Middle frontal gyrus (tissue), 1 donor: ENCODE measurements around the gene GPR132.
"Not testable (repeated sequence)": the region's sequence is repeated elsewhere in the genome, so short reads cannot be mapped to it uniquely, and the experiment has no call there.

ENCODE experiments used
- DNase-seq: peaks from one replicate; pipeline ENCODE4 v3.0.0-alpha.2; 2015; ENCODE audit warnings: low spot score; ENCODE audit errors: extremely low spot score

GPR132 gene

DNA sequence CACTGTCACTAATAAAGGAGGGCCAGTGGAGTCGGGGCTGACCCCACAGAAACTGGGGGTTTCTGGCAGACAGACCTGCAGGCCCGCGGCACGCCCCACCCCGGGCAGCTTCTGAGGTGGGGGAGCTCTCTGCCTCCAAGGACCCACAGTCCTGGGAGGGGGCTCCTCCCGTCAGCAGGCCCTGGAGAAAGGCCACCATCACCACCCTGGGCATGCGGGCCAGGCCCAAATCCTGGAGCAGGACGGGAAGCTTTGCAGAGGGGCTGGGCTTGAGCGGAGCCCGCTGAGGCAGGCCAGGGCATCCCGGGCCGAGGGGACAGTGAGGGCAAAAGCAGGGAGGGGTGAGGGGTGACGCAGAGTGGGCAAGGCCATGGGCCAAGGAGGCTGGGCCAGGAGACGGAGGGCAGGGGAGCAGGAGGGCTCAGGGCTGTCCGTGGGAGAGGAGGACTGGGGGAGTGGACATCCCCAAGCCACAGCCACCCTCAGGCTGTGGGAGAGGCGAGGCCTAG lies 11.1 kb upstream of the GPR132 start:
- no peak for DNase-seq

DNA sequence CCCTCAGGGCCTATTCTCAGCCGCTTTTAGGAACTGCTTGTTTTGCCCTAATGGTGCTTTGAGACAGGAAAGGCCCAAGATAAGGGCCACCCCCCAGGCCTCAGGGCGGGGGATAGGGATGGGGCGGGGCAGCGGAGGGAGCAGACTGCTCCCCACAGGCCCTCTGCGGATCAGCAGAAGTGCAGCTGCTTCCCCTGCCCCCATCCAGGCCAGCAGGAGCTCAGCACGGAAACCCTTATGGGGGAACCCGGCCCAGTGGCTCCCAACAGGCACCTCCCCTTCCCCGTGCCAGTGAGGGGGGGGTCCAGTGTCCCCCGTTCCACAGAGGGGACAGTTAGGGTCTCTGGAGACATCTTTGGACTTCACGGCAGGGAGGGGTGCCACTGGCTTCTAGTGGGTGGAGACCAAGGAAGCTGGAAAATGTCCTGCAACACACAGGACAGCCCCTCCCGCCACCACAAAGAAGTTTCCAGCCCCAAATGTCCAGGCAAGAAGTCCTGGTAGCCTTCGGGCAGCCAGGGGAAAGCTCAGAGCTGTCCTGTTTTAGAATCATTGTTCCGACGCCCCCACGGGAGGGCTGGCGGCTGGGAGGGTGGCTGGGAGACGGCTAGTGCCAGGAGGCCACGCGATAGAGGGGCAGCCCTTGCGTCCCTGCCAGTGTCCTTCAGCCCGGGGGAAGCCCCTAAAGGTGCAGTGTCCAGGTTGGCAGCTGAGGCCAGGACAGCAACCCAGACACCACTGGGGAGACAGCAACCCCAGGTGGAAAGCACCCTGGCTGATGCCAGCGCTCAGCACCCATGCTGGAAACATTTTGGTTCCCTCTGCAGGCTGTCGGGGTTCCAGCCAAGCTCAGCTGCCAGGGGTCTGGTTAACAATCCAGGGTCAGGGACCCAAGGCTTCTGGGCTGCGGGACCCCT lies 10.4 kb upstream of the GPR132 start:
- no peak for DNase-seq

DNA sequence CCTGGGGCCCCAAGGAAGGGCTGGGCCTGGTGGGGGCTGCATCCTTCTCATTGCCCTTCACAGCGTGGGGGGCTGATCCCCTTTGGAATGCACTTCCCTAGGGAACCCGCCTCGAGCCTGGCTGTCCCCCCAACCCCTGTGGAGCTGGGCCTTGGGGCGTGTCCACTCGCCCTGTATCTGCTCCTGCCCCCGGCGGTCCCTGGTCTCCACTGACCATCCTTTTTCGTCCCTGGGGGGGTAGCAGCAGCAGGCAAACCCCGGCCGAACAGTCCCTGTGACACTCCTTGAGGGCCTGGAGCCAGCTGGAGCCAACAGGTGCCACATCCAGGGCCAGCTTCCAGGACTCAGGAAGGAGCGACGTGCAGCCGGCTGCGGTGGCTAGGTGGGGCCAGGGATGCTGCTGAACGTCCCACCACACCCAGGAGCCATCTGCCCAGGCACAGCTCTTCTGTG lies 9.4 kb upstream of the GPR132 start:
- no peak for DNase-seq

DNA sequence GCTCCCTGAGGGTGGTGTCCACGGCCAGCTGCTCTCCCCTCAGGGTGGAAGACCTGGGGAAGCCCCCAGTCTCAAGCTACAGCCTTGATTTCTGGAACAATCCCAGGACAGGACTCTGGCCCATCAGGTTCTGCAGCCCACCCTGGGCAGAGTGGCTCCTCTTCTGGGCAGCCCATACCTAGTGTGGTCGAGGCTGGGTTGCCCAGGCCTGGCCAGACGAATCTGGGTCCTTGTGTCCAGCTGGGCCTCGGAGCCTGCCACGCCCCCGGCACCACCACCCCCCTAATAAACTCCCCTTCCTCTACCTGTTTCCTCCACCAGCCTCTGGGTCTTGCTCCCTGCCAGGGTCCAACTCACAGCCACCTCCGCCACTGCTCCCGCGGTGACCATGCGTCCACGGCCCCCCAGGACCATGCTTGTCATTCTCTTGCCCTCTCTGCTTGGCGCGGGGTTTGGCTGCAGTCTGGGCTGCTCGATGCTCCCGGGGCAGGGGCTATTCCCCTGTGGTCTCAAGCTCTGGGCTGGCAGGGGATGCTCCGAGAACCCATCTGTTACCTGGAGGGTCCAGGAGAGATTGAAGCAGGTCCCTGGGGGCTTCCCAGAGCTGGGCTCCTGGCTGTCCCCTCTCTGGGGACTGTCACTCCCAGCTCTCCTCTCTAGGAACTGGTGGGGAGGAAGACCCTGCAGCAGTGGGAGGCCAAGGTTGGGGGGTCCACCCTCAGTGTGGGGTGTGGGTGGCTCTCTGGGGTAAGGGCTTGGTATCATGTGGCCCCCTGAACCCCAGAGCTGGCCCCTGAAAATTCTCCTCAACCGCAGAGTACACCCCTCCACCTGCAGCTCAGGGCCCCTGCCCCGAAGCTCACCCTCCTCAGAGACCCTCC lies 8.7 kb upstream of the GPR132 start:
- no peak for DNase-seq

DNA sequence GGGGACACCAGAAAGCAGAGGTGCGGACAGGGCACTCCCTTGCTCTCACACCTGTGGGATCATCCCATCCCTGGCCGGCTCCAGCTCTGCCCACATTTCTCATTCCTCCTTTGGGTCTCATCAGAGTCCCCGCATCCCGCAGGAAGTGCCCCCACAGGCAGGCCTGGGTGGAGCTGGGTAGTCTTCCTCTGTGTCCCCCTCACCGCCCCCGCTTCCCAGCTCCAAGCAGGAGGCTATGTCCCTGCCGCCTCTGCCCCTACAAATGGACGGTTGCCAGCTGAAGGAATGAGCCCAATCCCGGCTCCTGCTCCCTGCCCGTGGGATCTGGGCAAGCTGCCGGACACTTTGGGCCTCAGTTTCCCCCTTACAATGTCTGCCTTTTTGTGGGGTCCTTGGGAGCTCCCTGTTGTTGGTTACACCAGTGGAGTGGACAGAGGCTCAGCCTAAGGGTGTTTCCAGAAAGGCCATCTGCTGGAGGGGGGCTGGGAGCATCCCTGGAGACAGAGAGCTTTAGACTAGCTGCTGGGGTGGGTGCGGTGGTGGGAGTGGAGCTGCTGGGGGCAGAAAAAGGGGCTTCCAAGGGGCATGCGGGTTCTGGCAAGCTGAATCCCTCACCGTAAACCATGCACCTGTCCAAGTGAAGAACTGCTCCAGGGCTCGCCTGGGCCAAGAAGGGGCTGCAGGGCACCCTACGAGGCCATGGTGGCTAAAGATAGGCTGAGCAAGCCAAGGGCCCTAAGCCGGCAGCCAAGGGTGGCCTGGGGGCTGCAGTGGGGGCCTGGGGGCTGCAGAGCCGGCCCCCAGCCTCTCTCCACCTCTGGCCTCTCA lies 7.9 kb upstream of the GPR132 start:
- DNase-seq, result no peak

DNA sequence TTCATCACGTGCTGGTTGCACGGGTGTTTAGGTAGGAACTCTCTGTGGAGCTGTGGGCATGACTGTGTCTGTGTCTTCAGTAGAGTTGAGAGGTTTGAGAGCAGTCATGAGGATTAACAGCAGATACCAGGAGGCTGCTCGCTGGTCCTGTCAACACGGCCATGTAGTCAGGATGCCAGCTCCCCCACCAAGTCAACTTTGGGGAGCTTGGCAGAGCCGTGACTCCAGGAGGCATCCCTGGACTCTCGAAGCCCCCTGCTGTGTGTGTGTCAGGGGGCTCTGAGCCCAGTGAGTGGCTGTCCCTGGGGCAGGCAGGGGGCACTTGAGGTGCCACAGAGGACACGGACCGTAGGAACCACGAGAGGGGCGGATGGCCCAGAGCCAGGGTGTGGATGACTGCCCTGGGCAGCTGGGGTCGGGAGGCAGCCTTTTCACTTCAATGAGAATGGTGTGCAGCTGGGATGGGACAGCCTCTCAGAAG lies 7.2 kb upstream of the GPR132 start:
- no peak for DNase-seq

DNA sequence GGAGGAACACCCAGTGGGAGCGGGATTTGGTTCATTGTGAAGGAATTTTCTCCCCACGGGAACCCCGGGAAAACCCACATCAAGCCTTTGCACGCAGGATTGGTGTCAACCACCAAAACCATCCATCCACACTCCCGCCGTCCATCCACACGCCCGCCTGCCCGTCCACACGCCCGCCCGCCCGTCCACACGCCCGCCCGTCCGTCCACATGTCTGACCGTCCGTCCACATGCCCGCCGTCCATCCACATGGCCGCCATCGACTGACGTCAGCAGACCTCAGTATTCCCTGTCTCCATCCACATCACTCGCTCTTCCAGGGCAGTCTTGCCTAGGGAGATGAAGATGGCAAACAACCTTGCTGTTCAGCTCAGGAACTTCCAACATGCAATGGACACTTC lies 6.7 kb upstream of the GPR132 start:
- DNase-seq, result no peak

DNA sequence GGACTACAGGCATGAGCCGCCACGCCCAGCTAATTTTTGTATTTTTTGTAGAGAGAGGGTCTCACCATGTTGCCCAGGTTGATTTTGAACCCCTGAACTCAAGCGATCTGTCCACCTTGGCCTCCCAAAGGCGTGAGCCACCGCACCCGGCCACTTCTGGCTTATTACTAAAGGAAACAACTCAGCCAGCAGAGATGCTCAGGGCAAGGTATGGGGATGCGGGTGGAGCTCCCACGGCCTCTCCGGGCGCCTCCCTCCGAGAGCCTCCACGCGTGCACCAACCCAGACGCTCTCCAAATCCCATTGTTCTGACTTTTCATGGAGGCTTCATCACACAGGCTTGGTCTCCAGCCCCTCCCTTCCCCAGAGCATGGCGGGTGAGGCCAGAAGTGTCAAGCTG lies 6.1 kb upstream of the GPR132 start:
- no peak for DNase-seq

DNA sequence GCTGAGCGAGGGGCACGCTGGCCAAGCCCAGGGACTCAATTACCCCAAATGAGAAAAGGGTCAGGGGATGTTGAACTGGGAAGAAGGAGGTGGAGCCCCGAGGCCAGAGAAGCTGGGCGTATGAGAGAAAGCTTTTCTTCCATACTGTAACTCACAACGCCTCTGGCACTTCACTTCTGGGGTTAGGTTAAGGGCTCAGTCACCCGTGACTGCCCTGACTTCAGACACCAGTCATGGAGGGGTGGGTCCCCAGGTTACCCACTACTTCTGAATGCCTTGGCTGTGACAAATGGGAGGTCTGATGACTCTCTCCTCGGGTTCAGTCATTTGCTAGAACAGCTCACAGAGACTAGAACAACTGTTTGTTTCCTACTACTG lies 5.5 kb upstream of the GPR132 start:
- DNase-seq, result no peak

DNA sequence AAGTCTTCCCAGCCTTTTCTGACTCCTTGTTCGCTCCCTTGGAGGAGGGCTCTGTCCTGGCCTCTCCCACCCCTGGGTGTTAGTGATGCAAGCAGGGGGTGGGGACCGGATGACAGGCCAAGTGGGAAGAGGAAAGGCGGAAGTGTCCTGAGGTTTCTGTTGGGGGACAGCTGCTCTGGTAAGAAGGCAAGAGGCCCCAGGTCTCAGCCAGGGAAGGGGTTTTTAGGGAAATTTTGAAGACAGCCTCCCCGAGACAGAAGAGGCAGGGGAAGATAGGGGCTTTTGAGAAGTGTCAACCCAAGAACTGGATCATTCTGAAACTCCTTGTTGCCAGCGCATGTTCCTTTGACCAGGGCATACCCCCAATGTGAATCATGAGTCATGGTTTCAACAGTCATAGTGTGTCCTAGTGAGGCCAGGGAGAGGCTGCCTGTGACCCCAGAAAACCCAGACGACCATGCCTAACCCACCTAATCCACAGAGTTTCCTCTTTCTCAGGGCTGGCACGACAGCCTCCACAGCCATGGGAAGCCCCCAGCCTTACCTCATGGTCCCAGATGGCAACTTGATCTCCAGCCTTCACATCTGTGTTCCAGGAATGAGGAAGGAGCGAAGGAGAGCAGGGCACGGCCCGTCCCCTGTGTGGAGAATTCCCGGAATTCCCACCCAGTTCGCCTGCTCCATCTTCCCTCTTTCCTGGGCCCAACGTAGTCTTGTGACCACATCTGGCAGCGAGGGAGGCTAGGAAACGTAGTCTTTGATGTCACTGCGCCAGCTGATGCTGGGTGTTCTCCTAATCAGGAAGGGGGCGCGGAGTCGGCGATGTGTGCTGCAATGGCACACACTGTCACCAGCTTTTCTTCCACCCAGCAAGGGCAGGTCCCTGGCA lies 4.9 kb upstream of the GPR132 start:
- DNase-seq, result no peak

DNA sequence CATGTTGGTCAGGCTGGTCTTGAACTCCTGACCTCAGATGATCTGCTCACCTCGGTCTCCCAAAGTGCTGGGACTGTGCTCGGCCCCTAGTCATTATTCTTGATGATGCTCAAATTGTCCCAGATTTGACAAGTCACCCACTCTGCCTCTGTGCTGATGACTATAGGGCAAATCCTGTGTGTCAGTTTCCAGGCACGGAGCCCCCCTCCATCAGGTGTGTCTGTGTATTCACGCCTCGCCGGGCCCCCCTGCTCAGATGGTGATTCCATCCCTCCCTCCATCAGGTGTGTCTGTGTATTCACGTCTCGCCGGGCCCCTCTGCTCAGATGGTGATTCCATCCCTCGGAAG lies 4.3 kb upstream of the GPR132 start:
- no peak for DNase-seq

DNA sequence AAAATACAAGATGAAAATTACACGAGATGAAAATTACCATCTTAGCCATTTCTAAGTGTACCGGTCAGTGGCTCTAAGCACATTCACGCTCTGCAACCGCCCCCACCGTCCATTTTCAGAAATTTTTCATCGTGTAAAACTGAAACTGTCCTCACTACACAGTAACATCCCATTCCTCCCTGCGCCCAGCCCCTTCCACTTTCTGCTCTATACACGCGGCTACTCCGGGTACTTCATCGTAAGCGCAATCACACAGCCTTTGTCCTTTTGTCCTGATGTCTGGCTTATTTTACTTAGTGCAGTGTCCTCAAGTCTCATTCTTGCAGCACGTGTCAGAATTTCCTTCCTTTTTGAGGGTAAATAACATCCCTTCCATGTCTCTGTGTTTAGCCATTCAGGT lies 3.6 kb upstream of the GPR132 start:
- no peak for DNase-seq

DNA sequence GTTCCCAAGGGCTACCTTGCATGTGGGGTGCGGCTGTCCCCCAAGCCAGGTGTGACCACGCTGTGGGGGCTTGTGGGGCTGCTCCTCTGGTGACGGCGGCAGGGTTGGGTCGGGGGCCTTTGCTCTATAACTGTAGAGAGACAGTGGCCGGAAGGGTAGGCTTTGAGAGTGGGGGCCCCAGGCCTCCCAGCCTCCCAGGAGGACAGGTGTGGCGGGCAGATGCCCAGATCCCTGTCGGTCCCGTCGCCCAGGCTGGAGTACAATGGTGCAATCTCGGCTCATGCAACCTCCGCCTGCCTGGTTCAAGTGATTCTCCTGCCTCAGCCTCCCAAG lies 2.7 kb upstream of the GPR132 start:
- no peak for DNase-seq

DNA sequence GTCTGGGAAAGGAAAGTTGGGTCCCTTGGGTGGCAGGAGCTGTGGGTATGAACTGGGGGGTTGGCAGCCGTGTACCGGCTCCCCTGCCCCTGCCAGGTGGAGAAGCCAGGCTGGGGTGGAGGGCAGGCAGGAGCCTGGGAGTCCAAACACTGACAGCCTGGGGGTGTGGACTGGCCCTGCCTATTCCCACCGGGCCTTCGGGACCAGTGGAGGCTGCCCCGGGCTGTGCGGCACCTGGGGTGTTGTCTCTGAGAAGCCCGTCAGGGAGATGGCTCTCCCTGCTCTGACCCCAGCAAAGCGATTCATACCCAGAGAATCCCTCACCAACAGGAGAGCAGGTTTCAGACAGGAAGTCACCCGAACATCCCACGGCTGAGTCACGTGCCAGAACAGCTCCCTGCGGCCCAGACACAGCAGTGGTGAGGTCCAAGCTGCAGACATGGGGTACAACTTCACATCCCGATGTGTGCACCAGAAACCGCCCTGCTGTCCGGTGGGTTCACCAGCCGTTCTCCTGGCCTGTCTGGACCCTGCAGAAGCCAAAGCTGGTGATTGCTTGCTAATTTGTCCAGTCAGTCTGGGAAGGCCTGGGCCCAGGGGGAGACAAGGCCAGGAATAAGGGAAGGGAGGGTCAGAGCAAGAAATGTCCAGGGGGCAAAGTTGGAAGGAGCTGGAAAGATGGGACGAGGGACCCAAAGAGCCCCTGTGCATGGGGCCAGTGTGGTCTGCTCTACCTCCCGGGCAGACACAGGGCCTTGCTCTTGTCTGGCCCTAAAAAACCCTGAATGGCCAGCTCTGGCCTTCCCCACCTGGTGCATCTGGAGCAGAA lies 2.1 kb upstream of the GPR132 start:
- no peak for DNase-seq

DNA sequence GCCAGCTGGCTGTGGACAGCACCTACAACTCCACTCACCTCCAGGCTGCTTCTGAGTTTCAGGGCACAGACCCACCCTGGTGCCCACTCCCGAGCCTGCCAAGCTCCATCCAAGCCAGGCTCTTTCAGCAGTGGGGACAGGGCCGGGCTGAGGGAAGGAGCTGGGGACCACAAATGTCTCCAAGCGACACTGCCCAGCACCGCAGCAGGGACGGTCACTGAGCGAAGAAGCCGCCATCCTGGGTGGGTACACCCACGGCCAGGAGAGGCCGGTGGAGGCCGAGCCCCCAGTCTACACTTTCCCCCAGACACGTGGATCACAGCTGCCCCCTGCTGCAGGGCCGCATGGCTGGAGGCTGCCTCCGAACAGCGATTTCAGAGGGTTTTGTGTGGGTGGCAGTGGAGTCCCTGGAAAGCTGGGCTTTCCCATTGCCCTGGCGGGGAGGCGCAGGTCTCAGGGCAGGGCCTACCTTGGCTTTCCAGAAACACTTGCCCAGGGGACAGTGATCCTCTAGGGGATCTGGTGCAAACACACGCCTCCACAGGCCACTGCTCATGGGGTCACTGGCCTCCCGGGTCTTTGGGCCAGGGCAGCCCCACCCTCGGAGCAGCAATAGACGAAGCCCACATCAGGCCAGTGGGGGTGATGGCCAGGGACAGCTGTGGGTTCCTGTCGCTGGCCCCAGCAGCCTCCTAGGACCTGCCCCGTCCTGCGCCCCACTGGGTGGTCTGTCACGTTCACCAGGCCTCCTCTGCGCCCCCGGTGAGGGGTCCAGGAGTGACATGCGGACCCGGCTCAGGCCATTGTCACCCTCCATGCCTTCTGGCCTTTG lies 1.2 kb upstream of the GPR132 start:
- no peak for DNase-seq

DNA sequence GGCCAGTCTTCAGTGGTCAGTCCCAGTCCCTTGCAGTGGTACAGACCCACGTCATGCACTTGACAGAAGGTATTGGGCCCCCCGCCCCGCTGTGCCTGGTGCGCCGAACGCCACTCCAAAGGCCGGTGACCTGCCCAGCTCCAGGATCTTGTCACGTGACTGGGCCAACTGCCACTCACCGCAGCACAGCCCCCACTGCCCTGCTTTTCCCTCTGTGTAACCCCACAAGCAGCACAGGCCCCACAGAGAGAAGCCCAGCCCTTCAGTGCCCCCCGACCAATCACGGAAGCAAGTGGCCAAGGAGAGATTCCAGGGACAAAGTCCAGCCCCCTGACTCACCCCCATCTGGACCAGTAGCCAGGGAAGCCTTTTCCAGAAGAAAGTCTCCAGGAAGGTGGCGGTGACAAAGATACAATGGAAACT lies 498 bp downstream of the GPR132 start:
- no peak for DNase-seq

DNA sequence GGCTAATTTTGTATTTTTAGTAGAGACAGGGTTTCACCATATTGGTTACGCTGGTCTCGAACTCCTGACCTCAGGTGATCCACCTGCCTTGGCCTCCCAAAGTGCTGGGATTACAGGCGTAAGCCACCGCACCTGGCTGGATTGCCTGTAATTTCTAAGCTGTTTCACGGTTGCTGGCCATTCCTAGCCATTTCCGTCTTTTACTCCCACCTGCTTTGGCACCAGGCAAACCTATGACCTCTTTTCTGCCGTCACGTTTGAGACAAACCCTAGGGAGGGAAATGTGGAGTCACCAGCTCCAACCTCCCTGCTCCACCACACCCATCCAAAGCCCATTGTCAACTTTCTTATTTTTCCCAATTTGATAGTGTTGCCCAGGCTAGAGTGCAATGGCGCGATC lies 1.2 kb downstream of the GPR132 start:
- no peak for DNase-seq

DNA sequence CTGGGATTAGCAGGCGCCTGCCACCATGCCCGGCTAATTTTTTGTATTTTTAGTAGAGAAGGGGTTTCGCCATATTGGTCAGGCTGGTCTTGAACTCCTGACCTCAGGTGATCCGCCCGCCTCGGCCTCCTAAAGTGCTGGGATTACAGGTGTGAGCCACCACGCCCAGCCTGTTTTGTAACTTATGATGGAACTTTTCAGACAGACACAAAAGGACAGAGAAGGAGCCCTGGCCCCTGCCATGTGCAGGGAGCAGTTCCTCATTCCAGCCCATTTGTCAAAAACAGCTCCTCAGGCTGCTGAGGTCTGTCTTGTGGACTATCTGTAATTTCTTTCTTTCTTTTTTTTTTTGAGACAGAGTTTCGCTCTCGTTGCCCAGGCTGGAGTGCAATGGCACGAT lies 1.7 kb downstream of the GPR132 start:
- not testable (repeated sequence) for DNase-seq

DNA sequence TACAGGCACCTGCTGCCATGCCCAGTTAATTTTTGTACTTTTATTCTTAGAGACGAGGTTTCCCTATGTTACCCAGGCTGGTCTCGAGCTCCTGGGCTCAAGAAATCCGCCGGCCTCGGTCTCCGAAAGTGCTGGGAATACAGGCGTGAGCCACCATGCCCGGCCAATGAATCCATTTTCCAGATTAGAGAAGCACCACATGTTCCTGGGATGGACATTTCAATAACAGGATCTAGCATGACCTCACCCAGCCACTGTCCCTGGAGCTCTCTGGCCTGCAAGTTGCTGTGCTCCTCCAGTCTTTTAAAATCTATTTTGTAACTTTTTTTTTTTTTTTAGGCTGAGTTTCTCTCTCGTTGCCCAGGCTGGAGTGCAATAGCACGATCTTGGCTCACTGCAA lies 2.2 kb downstream of the GPR132 start:
- DNase-seq, result no peak
